Measurements from ENCODE around the gene APOE. TPM values are rescaled to one million over a fixed set of nuclear protein-coding genes. Genes with fewer than 3 reads are reported as not detected.

APOE gene
- total and polyA plus RNA-seq, 9 of the 15 experiments (the other 6 are each of a cell fraction or from before 2014, with no cell fraction given) = 0.14 to 180 (median 58.1) TPM; not detected in 1

DNA sequence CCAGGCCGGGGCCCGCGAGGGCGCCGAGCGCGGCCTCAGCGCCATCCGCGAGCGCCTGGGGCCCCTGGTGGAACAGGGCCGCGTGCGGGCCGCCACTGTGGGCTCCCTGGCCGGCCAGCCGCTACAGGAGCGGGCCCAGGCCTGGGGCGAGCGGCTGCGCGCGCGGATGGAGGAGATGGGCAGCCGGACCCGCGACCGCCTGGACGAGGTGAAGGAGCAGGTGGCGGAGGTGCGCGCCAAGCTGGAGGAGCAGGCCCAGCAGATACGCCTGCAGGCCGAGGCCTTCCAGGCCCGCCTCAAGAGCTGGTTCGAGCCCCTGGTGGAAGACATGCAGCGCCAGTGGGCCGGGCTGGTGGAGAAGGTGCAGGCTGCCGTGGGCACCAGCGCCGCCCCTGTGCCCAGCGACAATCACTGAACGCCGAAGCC is 3.3 kb downstream of the APOE start (continued):
- TF ChIP-seq, protein P1, sequence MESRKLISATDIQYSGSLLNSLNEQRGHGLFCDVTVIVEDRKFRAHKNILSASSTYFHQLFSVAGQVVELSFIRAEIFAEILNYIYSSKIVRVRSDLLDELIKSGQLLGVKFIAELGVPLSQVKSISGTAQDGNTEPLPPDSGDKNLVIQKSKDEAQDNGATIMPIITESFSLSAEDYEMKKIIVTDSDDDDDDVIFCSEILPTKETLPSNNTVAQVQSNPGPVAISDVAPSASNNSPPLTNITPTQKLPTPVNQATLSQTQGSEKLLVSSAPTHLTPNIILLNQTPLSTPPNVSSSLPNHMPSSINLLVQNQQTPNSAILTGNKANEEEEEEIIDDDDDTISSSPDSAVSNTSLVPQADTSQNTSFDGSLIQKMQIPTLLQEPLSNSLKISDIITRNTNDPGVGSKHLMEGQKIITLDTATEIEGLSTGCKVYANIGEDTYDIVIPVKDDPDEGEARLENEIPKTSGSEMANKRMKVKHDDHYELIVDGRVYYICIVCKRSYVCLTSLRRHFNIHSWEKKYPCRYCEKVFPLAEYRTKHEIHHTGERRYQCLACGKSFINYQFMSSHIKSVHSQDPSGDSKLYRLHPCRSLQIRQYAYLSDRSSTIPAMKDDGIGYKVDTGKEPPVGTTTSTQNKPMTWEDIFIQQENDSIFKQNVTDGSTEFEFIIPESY (CRISPR knock-in tag; IDR thresholded peaks at IDR 0.05) = peak; percentile 98
- TF ChIP-seq RBFOX2 (IDR thresholded peaks at IDR 0.05; ENCODE audit: low read depth, low read length) (peak; percentile 38), TCF3 (CRISPR knock-in tag; IDR thresholded peaks at IDR 0.05) (no peak), HNRNPL (IDR thresholded peaks at IDR 0.05; ENCODE audit: low read depth, low read length) (peak; percentile 41; the same call in 1 of the 2 replicates), MEF2A (IDR thresholded peaks at IDR 0.05; ENCODE audit: control insufficient read depth, low read depth, low read length) (no peak)
- TF ChIP-seq, protein P2, sequence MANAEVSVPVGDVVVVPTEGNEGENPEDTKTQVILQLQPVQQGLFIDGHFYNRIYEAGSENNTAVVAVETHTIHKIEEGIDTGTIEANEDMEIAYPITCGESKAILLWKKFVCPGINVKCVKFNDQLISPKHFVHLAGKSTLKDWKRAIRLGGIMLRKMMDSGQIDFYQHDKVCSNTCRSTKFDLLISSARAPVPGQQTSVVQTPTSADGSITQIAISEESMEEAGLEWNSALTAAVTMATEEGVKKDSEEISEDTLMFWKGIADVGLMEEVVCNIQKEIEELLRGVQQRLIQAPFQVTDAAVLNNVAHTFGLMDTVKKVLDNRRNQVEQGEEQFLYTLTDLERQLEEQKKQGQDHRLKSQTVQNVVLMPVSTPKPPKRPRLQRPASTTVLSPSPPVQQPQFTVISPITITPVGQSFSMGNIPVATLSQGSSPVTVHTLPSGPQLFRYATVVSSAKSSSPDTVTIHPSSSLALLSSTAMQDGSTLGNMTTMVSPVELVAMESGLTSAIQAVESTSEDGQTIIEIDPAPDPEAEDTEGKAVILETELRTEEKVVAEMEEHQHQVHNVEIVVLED (CRISPR knock-in tag; IDR thresholded peaks at IDR 0.05) = no peak

DNA sequence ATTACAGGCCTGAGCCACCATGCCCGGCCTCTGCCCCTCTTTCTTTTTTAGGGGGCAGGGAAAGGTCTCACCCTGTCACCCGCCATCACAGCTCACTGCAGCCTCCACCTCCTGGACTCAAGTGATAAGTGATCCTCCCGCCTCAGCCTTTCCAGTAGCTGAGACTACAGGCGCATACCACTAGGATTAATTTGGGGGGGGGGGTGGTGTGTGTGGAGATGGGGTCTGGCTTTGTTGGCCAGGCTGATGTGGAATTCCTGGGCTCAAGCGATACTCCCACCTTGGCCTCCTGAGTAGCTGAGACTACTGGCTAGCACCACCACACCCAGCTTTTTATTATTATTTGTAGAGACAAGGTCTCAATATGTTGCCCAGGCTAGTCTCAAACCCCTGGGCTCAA is 4.2 kb downstream of the APOE start:
- CTCF ChIA-PET (ENCODE audit: low intra/inter-chr PET ratio) = no interaction called here
- WGBS (ENCODE audit: insufficient coverage, low coverage, missing lambda C conversion rate) = 16% methylated on average over 3 of the region's 5 CpGs
- Histone ChIP-seq H3K36me3 (ENCODE audit: control insufficient read depth, insufficient read depth, low read length) (peaks cover 20% of the 10 kb centered on the region; the same call in 1 of the 3 replicates), H3K9me1 (ENCODE audit: control insufficient read depth, insufficient read depth, low read length) (no peaks in the 10 kb centered on the region), H2AFZ (ENCODE audit: low read depth, low read length) (peak overlapping the region; percentile 7; the same call in 1 of the 2 replicates), H3K9ac (ENCODE audit: insufficient read depth in 1 of 2, low read depth in 2 of 2, low read length in 2 of 2) (peak overlapping the region in 1 of 2 experiments; percentile 32; a peak in 1 of 4 replicates), H3K79me2 (ENCODE audit: control insufficient read depth, insufficient read depth, low read length) (no peaks in the 10 kb centered on the region), H3K27me3 (ENCODE audit: control insufficient read depth in 2 of 2, insufficient read depth in 2 of 2, low read length in 2 of 2) (no peaks in the 10 kb centered on the region), H3K27ac (ENCODE audit: extremely low read depth, low read depth, low read length) (peak overlapping the region; percentile 51; the same call in 1 of the 3 replicates), H4K20me1 (replicated peaks; ENCODE audit: control insufficient read depth, insufficient read depth, low read length) (no peaks in the 10 kb centered on the region), H3K4me3 (no peak overlapping the region), H3K4me1 (replicated peaks in 1 of 2; ENCODE audit: control insufficient read depth in 2 of 2, insufficient read depth in 2 of 2, low read length in 2 of 2) (peaks cover 49 to 93% of the 10 kb centered on the region in 2 experiments), H3K4me2 (ENCODE audit: insufficient read depth, low read length) (peak overlapping the region; percentile 39; the same call in 1 of the 2 replicates), H3K9me3 (replicated peaks; ENCODE audit: control insufficient read depth, insufficient read depth, low read depth, low read length) (no peaks in the 10 kb centered on the region)
- intact Hi-C loops (cut with micrococcal nuclease) = no loop called here
- DNase-seq (ENCODE audit: extremely low read depth in 1 of 4, low spot score in 3 of 4) = peak in 1 of 4 experiments; percentile 68
- no TSS peak for BruUV-seq (replicated peaks)
- peak; percentile 48 for FAIRE-seq
- POLR2A ChIA-PET = interaction anchor here (0.7 to 1.3 kb wide), 5 partner anchors 17 to 386 kb away, joined by 3 to 4 read pairs (median 3); no protein-coding TSS in a partner anchor
- in situ Hi-C loops (cut with MboI) = loop anchor here (5.0 kb wide), 1 partner anchor 43 kb away; no protein-coding TSS in a partner anchor
- ATAC-seq = no peak
- TF ChIP-seq, protein P3, sequence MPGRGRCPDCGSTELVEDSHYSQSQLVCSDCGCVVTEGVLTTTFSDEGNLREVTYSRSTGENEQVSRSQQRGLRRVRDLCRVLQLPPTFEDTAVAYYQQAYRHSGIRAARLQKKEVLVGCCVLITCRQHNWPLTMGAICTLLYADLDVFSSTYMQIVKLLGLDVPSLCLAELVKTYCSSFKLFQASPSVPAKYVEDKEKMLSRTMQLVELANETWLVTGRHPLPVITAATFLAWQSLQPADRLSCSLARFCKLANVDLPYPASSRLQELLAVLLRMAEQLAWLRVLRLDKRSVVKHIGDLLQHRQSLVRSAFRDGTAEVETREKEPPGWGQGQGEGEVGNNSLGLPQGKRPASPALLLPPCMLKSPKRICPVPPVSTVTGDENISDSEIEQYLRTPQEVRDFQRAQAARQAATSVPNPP (IDR thresholded peaks at IDR 0.05; ENCODE audit: borderline replicate concordance, insufficient read depth, insufficient read length) = no peak
- TF ChIP-seq MEIS2 (IDR thresholded peaks at IDR 0.05; ENCODE audit: partially characterized antibody) (peak; percentile 31), GTF2F1 (IDR thresholded peaks at IDR 0.05; ENCODE audit: low read depth, low read length) (no peak), CTBP1 (IDR thresholded peaks at IDR 0.05; ENCODE audit: borderline replicate concordance) (no peak), ZNF134 (CRISPR knock-in tag; conservative IDR thresholded peaks at IDR 0.05) (no peak), SAFB (IDR thresholded peaks at IDR 0.05; ENCODE audit: borderline replicate concordance, low read depth, low read length) (no peak), TAL1 (IDR thresholded peaks at IDR 0.05) (peak; percentile 26; the same call in 1 of the 2 replicates), JUND (IDR thresholded peaks at IDR 0.05; ENCODE audit: borderline replicate concordance, low read depth, low read length) (0 out of 2 replicates have a peak, but pooled peaks have one; percentile 12), JUND (tag; IDR thresholded peaks at IDR 0.05; ENCODE audit: borderline replicate concordance, low read depth, low read length) (no peak; the same call in 2 of the 3 replicates)
- TF ChIP-seq, protein P4, sequence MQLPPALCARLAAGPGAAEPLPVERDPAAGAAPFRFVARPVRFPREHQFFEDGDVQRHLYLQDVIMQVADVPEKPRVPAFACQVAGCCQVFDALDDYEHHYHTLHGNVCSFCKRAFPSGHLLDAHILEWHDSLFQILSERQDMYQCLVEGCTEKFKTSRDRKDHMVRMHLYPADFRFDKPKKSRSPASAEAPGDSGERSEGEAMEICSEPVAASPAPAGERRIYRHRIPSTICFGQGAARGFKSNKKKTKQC (CRISPR knock-in tag; IDR thresholded peaks at IDR 0.05) = 0 out of 2 replicates have a peak, but pooled peaks have one; percentile 27
